Transverse colon (tissue), 4 donors: Measurements from ENCODE around the gene ZNF155. TPM values are rescaled to one million over a fixed set of nuclear protein-coding genes. Genes with fewer than 3 reads are reported as not detected.
A peak's percentile ranks its signal among the peaks of the same experiment; 100 is the strongest.

ENCODE experiments used
- DNase-seq: peaks from one replicate; pipeline ENCODE4 v3.0.0-alpha.2; 2019
- H3K27ac ChIP-seq, 4 donors: fragments of 200-600 bp; sonication (generic); 2 replicates each; pipeline ENCODE4 v1.5.1; 2016 to 2018; ENCODE audit warnings: inconsistent platforms in 4 of 4
- H3K27me3 ChIP-seq: fragments of 200-600 bp; sonication (generic); 2 replicates; pipeline ENCODE4 v1.5.1; 2017; ENCODE audit warnings: inconsistent platforms
- H3K36me3 ChIP-seq, 4 donors: fragments of 200-600 bp; sonication (generic); 2 replicates each; pipeline ENCODE4 v1.5.1; 2017 to 2019; ENCODE audit warnings: inconsistent platforms in 4 of 4
- H3K4me1 ChIP-seq, 4 donors: fragments of 200-600 bp; sonication (generic); 2 replicates each; pipeline ENCODE4 v1.5.1; 2017 to 2020; ENCODE audit warnings: inconsistent platforms in 4 of 4
- H3K4me3 ChIP-seq, 4 donors: fragments of 200-600 bp; sonication (generic); 1 replicate in 1 of 4; 2 replicates in 3 of 4; pipeline versions ENCODE4 v1.5.1 to v1.6.1; 2017 to 2019; ENCODE audit warnings: inconsistent platforms in 4 of 4
- H3K9me3 ChIP-seq, 2 donors: fragments of 200-600 bp; sonication (generic); 2 replicates each; pipeline ENCODE4 v1.5.1; 2017 to 2019; ENCODE audit warnings: inconsistent platforms in 2 of 2
- EP300 ChIP-seq: sonication (generic); formaldehyde crosslinking; IDR thresholded peaks from one replicate; pipeline ENCODE4 v1.6.1; 2017; ENCODE audit warnings: antibody characterized with exemption, low read depth
- POLR2A ChIP-seq: fragments of 450-650 bp; IDR thresholded peaks from one replicate; pipeline ENCODE4 v1.6.1; 2016; ENCODE audit warnings: antibody characterized with exemption, mild to moderate bottlenecking, moderate library complexity
- POLR2AphosphoS5 ChIP-seq, 3 donors: sonication (generic); formaldehyde crosslinking; IDR thresholded peaks; one replicate each; pipeline ENCODE4 v1.6.1; 2016; ENCODE audit warnings: antibody characterized with exemption in 3 of 3
- WGBS, 2 donors: methylation state at CpG; one replicate each; pipeline ENCODE4 v1.1.5; 2018; ENCODE audit warnings: low coverage in 1 of 2; 5-methylcytosine and 5-hydroxymethylcytosine counted together
- in situ Hi-C, 4 donors: fragments of 200-750 bp; cut with MboI; loops; one replicate each; pipeline versions ENCODE4 v1.15.0 to v1.15.1; 2017; ENCODE audit warnings: low sequenced_read_pairs in 3 of 4, low pct_ligation_motif_present in 1 of 4, low pct_unique_long_range_greater_than_20kb in 1 of 4
- intact Hi-C: fragments of 100-400 bp; cut with DNase I; formaldehyde crosslinking; loops from one replicate; pipeline ENCODE4 v1.15.1; 2023; ENCODE audit warnings: low total_unique reads
- total RNA-seq, 4 donors: library from RNA; depleted of rRNA; stranded (reverse); fragments of >200 nt; gene quantifications; one replicate each; pipeline ENCODE4 v1.1.0, GENCODE V29; 2016
- TF ChIP-seq, protein P1 (sequence below), 5 experiments: fragments of 200-600 bp in 3 of 5; fragments of 450-650 bp in 2 of 5; sonication (generic) in 3 of 5; IDR thresholded peaks; 1 replicate in 2 of 5; 2 replicates in 3 of 5; pipeline ENCODE4 v1.5.1; 2016 to 2017; ENCODE audit warnings: antibody characterized with exemption in 5 of 5, inconsistent platforms in 3 of 5, mild to moderate bottlenecking in 2 of 5, moderate library complexity in 1 of 5

Gene ZNF155
- 1 to 10 TPM; 1.2 to 7.5 (median 3.8) TPM for total RNA-seq

GRCh38 chr19:43983912-43984686 is at the start of gene ZNF155:
ZNF155 (plus strand) TSS chr19:43984188; CDS start chr19:43988544, 4,356 bp downstream.
- no peak for TF ChIP-seq POLR2A
- peak; percentile 50 to 75 (median 59) for TF ChIP-seq POLR2AphosphoS5 (IDR thresholded peaks at IDR 0.05)
- in situ Hi-C loops (no loop called here), intact Hi-C loops (no loop called here)
- H3K4me1 ChIP-seq = peaks cover 0 to 13% (median 9%) of the 10 kb centered on the region in 4 donors
- H3K27me3 ChIP-seq = no peaks in the 10 kb centered on the region
- peak within 1 kb of the TSS; percentile 75 to 85 (median 80) for H3K27ac ChIP-seq
- peaks cover 0 to 10% (median 4%) of the 10 kb centered on the region in 4 donors for H3K36me3 ChIP-seq
- 0 to 1% methylated on average over 5 to 40 of the region's 40 CpGs for WGBS, 2 donors
- peaks cover 16 to 26% of the 10 kb centered on the region in 2 donors for H3K9me3 ChIP-seq
- peak within 1 kb of the TSS; percentile 54 to 87 (median 75) for H3K4me3 ChIP-seq
- DNase-seq = peak; percentile 91

DNA sequence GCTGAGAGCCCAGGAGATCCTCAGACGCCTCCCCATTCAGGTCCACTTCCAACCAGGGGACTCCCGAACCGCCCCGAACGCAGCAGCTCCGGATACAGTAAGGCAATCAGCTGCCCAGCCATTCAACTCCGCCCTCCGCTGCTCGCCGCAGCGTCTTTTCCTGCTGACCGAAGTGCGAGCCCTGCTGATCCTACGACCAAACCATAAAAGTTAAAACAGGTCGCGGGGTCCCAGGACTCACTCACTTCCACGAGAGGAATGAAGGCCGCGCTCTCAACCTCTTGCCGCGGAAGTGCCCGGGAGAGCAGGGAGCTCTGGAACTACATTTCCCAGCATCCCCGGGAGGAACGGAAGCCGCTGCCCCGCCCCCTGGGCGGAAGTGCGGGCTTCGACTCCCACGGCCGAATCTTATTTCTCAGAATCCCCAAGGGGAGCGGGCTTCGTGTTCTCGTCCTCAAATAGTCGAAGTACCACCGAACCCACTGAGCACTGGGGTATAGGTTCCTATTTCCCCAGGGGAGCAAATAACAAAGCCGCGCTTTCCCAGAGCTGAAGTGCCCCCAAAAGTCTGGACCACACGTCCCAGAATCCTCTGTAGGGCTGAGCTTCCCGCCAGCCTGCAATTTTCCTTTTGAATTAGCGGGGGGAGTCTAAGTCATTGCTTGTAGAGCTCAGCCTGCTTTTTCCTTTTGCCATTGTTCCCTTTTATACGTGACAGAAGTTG is 48.8 kb upstream of the ZNF155 start, which contains the start of gene ZNF45:
Gene ZNF45, minus strand, starts transcription at position 298 of the 724 bp plus-strand sequence. CDS start 13,097 bp downstream, outside the sequence.
- H3K27me3 ChIP-seq = no peaks in the 10 kb centered on the region
- peaks cover 0 to 25% (median 12%) of the 10 kb centered on the region in 4 donors for H3K36me3 ChIP-seq
- H3K4me3 ChIP-seq = peak within 1 kb of the TSS; percentile 36 to 93 (median 61)
- in situ Hi-C loops = no loop called here
- H3K9me3 ChIP-seq = peaks cover 0 to 4% of the 10 kb centered on the region in 2 donors
- H3K27ac ChIP-seq = peak within 1 kb of the TSS; percentile 83 to 93 (median 88)
- DNase-seq = peak; percentile 90
- H3K4me1 ChIP-seq = peaks cover 0 to 20% (median 10%) of the 10 kb centered on the region in 4 donors
- TF ChIP-seq POLR2A (peak; percentile 24), EP300 (no peak), POLR2AphosphoS5 (IDR thresholded peaks at IDR 0.05) (peak in 2 of 3 donors; percentile 27 to 48)
- TF ChIP-seq, protein P1, sequence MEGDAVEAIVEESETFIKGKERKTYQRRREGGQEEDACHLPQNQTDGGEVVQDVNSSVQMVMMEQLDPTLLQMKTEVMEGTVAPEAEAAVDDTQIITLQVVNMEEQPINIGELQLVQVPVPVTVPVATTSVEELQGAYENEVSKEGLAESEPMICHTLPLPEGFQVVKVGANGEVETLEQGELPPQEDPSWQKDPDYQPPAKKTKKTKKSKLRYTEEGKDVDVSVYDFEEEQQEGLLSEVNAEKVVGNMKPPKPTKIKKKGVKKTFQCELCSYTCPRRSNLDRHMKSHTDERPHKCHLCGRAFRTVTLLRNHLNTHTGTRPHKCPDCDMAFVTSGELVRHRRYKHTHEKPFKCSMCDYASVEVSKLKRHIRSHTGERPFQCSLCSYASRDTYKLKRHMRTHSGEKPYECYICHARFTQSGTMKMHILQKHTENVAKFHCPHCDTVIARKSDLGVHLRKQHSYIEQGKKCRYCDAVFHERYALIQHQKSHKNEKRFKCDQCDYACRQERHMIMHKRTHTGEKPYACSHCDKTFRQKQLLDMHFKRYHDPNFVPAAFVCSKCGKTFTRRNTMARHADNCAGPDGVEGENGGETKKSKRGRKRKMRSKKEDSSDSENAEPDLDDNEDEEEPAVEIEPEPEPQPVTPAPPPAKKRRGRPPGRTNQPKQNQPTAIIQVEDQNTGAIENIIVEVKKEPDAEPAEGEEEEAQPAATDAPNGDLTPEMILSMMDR (IDR thresholded peaks at IDR 0.05) = peak in 1 of 5 experiments; percentile 8
- 0% methylated on average over 6 to 34 of the region's 42 CpGs for WGBS, 2 donors
- intact Hi-C loops = loop anchor here (2.0 kb wide), 1 partner anchor 16 kb away; the partner anchor contains the start of gene ZNF221

DNA sequence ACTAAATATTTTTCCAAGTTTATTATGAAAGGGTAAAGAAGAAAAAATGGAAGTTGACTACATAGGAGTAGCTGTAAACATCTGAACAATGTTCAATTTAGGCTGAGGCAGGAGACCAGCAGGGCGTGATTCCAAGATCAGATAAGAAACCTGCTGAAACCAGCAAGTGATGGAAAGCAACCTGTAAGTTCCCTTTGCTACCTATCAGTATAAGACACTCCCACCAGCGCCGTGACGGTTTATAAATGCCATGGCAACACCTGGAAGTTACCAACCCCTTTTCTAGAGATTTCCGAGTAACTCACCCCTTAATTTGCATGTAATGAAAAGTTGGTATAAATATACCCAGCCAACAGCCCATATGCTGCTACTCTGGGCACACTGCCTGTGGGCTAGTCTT is 47.8 kb upstream of the ZNF155 start:
- in situ Hi-C loops (no loop called here), intact Hi-C loops (no loop called here)
- Histone ChIP-seq H3K36me3 (peaks cover 0 to 15% (median 6%) of the 10 kb centered on the region in 4 donors), H3K9me3 (peaks cover 0 to 4% of the 10 kb centered on the region in 2 donors), H3K27me3 (no peaks in the 10 kb centered on the region), H3K4me1 (peaks cover 0 to 20% (median 10%) of the 10 kb centered on the region in 4 donors), H3K27ac (no peak overlapping the region), H3K4me3 (no peak overlapping the region)
- no peak for DNase-seq
- WGBS, 2 donors = 43 to 65% methylated on average over 2 to 5 of the region's 5 CpGs
- TF ChIP-seq EP300 (no peak), POLR2A (no peak), POLR2AphosphoS5 (IDR thresholded peaks at IDR 0.05) (no peak)
- TF ChIP-seq, protein P1 (IDR thresholded peaks at IDR 0.05) = no peak

DNA sequence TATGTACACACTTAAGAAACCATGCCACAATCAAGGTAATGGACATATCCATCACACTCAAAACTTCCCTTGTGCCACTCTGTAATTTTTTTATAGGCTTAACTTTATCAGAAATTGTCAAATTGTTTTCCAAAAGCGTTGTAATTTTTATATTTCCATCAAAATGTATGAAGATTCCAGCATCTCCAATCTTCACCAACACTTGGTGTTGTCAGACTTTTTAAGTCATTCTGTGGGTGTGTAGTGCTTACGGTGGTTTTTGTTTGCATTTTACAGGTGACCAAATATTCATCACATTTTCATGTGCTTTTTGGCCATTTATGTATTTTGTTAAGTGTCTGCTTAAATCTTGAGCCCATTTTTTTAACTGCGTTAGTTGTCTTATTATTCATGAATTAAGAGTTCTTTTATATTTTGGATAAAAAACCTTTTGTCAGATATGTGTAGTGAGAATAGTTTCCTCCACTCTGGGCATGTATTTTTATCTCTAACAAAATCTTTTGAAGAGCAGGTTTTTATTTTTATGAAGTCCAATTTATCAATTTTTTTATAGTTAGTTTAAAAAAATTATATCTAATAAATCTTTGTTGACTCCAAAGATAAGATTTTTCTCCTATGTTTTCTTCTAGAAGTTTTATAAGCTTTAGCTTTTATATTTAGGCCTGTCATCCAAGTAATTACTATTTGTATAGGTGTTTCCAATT is 44.3 kb upstream of the ZNF155 start:
- no peaks in the 10 kb centered on the region for H3K36me3 ChIP-seq
- intact Hi-C loops = no loop called here
- no peak overlapping the region for H3K4me3 ChIP-seq
- DNase-seq = no peak
- H3K27ac ChIP-seq = no peak overlapping the region
- no peak for TF ChIP-seq POLR2A
- TF ChIP-seq EP300 = no peak
- TF ChIP-seq, protein P1 (IDR thresholded peaks at IDR 0.05) = no peak
- H3K4me1 ChIP-seq = peaks cover 0 to 6% (median 2%) of the 10 kb centered on the region in 4 donors
- 67 to 74% methylated on average over 3 of the region's 3 CpGs for WGBS, 2 donors
- peaks cover 0 to 10% of the 10 kb centered on the region in 2 donors for H3K9me3 ChIP-seq
- peaks cover 4% of the 10 kb centered on the region for H3K27me3 ChIP-seq
- in situ Hi-C loops = no loop called here
